HCT116 (cell line): Measurements from ENCODE around the gene MED27.

ENCODE experiments used
- CTCF ChIP-seq, 3 experiments: fragments of 200-600 bp in 1 of 3; sonication (generic) in 1 of 3; IDR thresholded peaks in 2 of 3; conservative IDR thresholded peaks in 1 of 3; 2 replicates each; pipeline ENCODE4 v1.5.1; 2012 to 2017; ENCODE audit warnings: low read depth in 2 of 3, low read length in 2 of 3, antibody characterized with exemption in 1 of 3, borderline replicate concordance in 1 of 3, control low read depth in 1 of 3, mild to moderate bottlenecking in 1 of 3, mixed read lengths in 1 of 3, mixed run types in 1 of 3, moderate library complexity in 1 of 3; ENCODE audit not compliant: insufficient read depth in 1 of 3
- SP1 ChIP-seq: IDR thresholded peaks from 2 replicates; pipeline ENCODE4 v1.6.1; 2012; ENCODE audit warnings: low read depth
- TF ChIP-seq, protein P1 (sequence below): IDR thresholded peaks from 2 replicates; pipeline ENCODE4 v1.6.1; 2012

DNA sequence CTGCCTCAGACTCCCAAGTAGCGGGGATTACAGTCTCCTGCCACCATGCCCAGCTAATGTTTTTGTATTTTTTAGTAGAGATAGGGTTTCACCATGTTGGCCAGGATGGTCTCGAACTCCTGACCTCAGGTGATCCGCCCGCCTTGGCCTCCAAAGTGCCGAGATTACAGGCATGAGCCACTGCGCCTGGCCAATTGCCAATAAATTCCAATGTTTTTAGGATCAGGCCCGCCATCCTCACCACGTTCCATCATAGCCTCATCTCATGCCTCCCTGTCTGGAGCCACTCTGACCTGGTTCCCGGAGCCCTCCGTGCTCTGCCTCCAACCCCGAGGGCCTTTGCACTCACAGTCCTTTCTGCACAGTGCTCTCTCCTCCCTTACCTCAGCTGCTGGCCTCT, 268.3 kb downstream of the MED27 start:
- no peak for TF ChIP-seq CTCF (IDR thresholded peaks at IDR 0.05 in 2 of 3, conservative IDR thresholded peaks at IDR 0.05 in 1 of 3; ENCODE audit: borderline replicate concordance in 1 of 3, insufficient read depth in 1 of 3, low read depth in 2 of 3, low read length in 2 of 3)
- no peak for TF ChIP-seq SP1
- TF ChIP-seq, protein P1, sequence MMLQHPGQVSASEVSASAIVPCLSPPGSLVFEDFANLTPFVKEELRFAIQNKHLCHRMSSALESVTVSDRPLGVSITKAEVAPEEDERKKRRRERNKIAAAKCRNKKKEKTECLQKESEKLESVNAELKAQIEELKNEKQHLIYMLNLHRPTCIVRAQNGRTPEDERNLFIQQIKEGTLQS = no peak
